ENCODE results near the gene RYR2.

GRCh38 chr1:237751090-237751489, 709.1 kb downstream of the RYR2 start:
- TF ChIP-seq, protein P1, sequence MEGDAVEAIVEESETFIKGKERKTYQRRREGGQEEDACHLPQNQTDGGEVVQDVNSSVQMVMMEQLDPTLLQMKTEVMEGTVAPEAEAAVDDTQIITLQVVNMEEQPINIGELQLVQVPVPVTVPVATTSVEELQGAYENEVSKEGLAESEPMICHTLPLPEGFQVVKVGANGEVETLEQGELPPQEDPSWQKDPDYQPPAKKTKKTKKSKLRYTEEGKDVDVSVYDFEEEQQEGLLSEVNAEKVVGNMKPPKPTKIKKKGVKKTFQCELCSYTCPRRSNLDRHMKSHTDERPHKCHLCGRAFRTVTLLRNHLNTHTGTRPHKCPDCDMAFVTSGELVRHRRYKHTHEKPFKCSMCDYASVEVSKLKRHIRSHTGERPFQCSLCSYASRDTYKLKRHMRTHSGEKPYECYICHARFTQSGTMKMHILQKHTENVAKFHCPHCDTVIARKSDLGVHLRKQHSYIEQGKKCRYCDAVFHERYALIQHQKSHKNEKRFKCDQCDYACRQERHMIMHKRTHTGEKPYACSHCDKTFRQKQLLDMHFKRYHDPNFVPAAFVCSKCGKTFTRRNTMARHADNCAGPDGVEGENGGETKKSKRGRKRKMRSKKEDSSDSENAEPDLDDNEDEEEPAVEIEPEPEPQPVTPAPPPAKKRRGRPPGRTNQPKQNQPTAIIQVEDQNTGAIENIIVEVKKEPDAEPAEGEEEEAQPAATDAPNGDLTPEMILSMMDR (IDR thresholded peaks at IDR 0.05): no peak
- no peak for TF ChIP-seq EZH2 (IDR thresholded peaks at IDR 0.05; ENCODE audit: borderline replicate concordance, insufficient read depth, low read depth, low read length, poor library complexity, severe bottlenecking)
